Retinal pigment epithelial cell (primary cell): ENCODE results near the gene TTLL10.
A peak's percentile ranks its signal among the peaks of the same experiment; 100 is the strongest.

ENCODE experiments used
- DNase-seq: peaks from one replicate; pipeline ENCODE4 v3.0.0-alpha.2; 2010; ENCODE audit warnings: low read depth
- H3K4me3 ChIP-seq: 2 replicates; pipeline ENCODE4 v1.5.1; 2011; ENCODE audit warnings: mild to moderate bottlenecking, low read length, control low read depth, moderate library complexity
- TF ChIP-seq, protein P1 (sequence below): conservative IDR thresholded peaks from 2 replicates; pipeline ENCODE4 v1.5.1; 2011; ENCODE audit warnings: low read depth, low read length, control low read depth, inconsistent platforms

The TTLL10 gene

DNA sequence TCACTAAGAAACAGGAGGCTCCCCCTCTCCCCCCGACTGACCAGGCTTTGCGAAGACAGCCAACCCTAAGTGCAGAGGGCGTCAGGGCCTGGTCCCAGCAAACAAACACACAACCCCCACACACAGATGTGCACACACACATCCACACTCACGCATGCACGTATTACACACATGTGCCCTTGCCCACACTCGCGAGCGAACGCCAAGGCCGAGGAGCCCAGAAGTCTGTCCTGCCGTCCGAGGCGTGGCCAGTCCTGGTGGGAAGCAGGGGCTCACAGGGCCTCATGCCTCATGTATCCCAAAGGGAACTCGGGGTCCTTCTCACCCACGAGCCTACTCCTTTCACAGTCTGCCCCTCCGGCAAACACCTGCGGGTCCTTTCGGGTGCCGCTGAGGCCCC lies 56.1 kb downstream of the TTLL10 start:
- no peak for DNase-seq
- TF ChIP-seq, protein P1, sequence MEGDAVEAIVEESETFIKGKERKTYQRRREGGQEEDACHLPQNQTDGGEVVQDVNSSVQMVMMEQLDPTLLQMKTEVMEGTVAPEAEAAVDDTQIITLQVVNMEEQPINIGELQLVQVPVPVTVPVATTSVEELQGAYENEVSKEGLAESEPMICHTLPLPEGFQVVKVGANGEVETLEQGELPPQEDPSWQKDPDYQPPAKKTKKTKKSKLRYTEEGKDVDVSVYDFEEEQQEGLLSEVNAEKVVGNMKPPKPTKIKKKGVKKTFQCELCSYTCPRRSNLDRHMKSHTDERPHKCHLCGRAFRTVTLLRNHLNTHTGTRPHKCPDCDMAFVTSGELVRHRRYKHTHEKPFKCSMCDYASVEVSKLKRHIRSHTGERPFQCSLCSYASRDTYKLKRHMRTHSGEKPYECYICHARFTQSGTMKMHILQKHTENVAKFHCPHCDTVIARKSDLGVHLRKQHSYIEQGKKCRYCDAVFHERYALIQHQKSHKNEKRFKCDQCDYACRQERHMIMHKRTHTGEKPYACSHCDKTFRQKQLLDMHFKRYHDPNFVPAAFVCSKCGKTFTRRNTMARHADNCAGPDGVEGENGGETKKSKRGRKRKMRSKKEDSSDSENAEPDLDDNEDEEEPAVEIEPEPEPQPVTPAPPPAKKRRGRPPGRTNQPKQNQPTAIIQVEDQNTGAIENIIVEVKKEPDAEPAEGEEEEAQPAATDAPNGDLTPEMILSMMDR = no peak

DNA sequence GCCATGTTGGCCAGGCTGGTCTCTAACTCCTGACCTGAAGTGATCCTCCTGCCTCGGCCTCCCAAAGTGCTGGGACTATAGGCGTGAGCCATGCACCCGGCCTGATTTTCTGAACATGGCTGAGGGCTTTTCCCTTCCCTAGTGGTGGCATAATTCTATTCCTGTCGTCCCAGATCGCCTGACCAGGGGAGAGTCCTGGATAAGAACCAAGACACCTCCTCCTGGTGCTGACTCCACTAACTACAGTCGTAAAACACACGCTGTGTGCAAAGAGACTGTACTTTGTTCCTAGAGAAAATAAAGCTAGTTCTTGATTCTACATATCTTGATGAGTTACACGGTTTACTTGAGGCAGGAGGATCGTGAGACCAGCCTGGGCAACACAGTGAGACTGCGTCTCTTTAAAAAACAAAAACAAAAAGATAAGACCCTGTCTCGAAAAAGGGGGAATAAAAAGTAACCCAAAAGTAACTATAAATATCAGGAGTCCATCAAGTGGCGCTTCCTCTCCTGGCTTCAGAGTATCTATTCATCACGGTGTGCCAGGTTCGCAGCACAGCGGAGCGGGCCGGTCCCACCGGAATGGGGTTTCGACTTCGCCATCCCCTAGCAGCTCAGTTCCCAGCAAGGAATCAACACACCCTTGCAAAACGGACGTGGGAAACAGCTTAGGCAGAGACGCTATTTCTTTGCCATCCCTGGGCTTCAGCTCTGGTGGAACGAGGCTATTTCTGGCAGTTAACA lies 57.1 kb downstream of the TTLL10 start:
- DNase-seq = peak; percentile 35
- TF ChIP-seq, protein P1 = peak; percentile 44
- H3K4me3 ChIP-seq = peak overlapping the region; percentile 77

More for the DNA sequence above, 56.1 kb downstream of the TTLL10 start:
- H3K4me3 ChIP-seq = no peak overlapping the region

- H3K4me3 ChIP-seq = peak within 1 kb of the TSS; percentile 77
- DNase-seq = peak; percentile 82
- TF ChIP-seq, protein P1 = no peak
Measured at GRCh38 chr1:1231400-1232207, 57.9 kb downstream of the TTLL10 start, which contains the start of gene SDF4. SDF4 (minus strand) TSS chr1:1232001; CDS start chr1:1228772, 3,229 bp downstream.

DNA sequence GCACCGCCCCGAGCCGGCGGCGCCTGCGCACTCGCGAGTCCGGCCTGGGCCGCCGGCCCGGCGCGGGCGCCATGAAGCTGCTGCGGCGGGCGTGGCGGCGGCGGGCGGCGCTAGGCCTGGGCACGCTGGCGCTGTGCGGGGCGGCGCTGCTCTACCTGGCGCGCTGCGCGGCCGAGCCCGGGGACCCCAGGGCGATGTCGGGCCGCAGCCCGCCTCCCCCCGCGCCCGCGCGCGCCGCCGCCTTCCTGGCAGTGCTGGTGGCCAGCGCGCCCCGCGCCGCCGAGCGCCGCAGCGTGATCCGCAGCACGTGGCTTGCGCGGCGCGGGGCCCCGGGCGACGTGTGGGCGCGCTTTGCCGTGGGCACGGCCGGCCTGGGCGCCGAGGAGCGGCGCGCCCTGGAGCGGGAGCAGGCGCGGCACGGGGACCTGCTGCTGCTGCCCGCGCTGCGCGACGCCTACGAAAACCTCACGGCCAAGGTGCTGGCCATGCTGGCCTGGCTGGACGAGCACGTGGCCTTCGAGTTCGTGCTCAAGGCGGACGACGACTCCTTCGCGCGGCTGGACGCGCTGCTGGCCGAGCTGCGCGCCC lies 58.6 kb downstream of the TTLL10 start, which contains the start of gene B3GALT6:
TSS of gene B3GALT6 (plus strand) at position 30 of the 588 bp plus-strand sequence. CDS start at position 72, 42 bp downstream.
- no peak for DNase-seq
- peak within 1 kb of the TSS; percentile 77 for H3K4me3 ChIP-seq
- TF ChIP-seq, protein P1 = no peak

DNA sequence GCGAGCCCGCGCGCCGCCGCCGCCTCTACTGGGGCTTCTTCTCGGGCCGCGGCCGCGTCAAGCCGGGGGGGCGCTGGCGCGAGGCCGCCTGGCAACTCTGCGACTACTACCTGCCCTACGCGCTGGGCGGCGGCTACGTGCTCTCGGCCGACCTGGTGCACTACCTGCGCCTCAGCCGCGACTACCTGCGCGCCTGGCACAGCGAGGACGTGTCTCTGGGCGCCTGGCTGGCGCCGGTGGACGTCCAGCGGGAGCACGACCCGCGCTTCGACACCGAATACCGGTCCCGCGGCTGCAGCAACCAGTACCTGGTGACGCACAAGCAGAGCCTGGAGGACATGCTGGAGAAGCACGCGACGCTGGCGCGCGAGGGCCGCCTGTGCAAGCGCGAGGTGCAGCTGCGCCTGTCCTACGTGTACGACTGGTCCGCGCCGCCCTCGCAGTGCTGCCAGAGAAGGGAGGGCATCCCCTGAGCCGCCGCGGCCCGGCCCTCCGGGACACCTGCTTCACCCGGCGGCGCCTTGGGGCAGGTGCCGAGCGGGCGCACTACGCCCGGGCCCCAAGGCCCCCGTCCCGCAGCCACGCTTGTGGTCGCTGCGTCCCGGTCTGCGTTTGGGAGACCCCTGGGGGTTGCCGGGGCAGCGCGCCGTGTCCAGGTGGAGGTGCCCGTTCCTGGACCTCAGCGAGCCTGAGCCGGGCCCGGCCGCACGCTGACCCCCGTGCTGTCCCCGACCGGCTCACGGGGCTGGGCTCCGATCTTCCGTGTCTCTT lies 59.3 kb downstream of the TTLL10 start:
- TF ChIP-seq, protein P1 = no peak
- H3K4me3 ChIP-seq = no peak overlapping the region
- DNase-seq = no peak

GRCh38 chr1:1233567-1233892 lies 59.9 kb downstream of the TTLL10 start:
- no peak overlapping the region for H3K4me3 ChIP-seq
- no peak for DNase-seq
- TF ChIP-seq, protein P1 = no peak
